ENCODE results near the gene COL5A1. TPM values are rescaled to one million over a fixed set of nuclear protein-coding genes. Genes with fewer than 3 reads are reported as not detected.

COL5A1 gene
- total and polyA plus RNA-seq, 4 donors: 38.2 to 135 (median 88.3) TPM

GRCh38 chr9:134597957-134598883 is 43.4 kb upstream of the COL5A1 start:
- DNase-seq (ENCODE audit: low read depth in 4 of 6, low spot score in 6 of 6): peak in 2 of 6 donors; percentile 18 to 47
- no peak overlapping the region for H3K27ac ChIP-seq (ENCODE audit: low read depth, low read length)

GRCh38 chr9:134598884-134599245 is 42.7 kb upstream of the COL5A1 start:
- H3K27ac ChIP-seq (ENCODE audit: low read depth, low read length): no peak overlapping the region
- 66% methylated on average over 10 of the region's 11 CpGs for WGBS (ENCODE audit: insufficient coverage)
- no peaks in the 10 kb centered on the region for H3K36me3 ChIP-seq (ENCODE audit: control insufficient read depth, insufficient read depth, low read length)
- no peak for DNase-seq (ENCODE audit: low read depth in 4 of 6, low spot score in 6 of 6)
- no peaks in the 10 kb centered on the region for H3K9me3 ChIP-seq (ENCODE audit: control insufficient read depth, insufficient read depth, low read length)
- H3K27me3 ChIP-seq (ENCODE audit: control insufficient read depth, insufficient read depth, low read length): peaks cover 2% of the 10 kb centered on the region
- H3K4me1 ChIP-seq (ENCODE audit: control insufficient read depth, insufficient read depth, low read length): peaks cover 15% of the 10 kb centered on the region
- H3K4me3 ChIP-seq (ENCODE audit: low read depth, low read length): no peak overlapping the region

More at GRCh38 chr9:134597957-134598883, 43.4 kb upstream of the COL5A1 start:
- H3K27me3 ChIP-seq (ENCODE audit: control insufficient read depth, insufficient read depth, low read length): peaks cover 2% of the 10 kb centered on the region
- H3K36me3 ChIP-seq (ENCODE audit: control insufficient read depth, insufficient read depth, low read length): no peaks in the 10 kb centered on the region
- H3K4me1 ChIP-seq (ENCODE audit: control insufficient read depth, insufficient read depth, low read length): peaks cover 12% of the 10 kb centered on the region
- 47% methylated on average over 26 of the region's 27 CpGs for WGBS (ENCODE audit: insufficient coverage)
- H3K4me3 ChIP-seq (ENCODE audit: low read depth, low read length): no peak overlapping the region
- no peaks in the 10 kb centered on the region for H3K9me3 ChIP-seq (ENCODE audit: control insufficient read depth, insufficient read depth, low read length)

GRCh38 chr9:134600371-134600770 is 41.2 kb upstream of the COL5A1 start:
- H3K9me3 ChIP-seq (ENCODE audit: control insufficient read depth, insufficient read depth, low read length): no peaks in the 10 kb centered on the region
- H3K36me3 ChIP-seq (ENCODE audit: control insufficient read depth, insufficient read depth, low read length): no peaks in the 10 kb centered on the region
- DNase-seq (ENCODE audit: low read depth in 4 of 6, low spot score in 6 of 6): no peak
- peaks cover 2% of the 10 kb centered on the region for H3K27me3 ChIP-seq (ENCODE audit: control insufficient read depth, insufficient read depth, low read length)
- H3K4me3 ChIP-seq (ENCODE audit: low read depth, low read length): no peak overlapping the region
- H3K4me1 ChIP-seq (ENCODE audit: control insufficient read depth, insufficient read depth, low read length): peaks cover 15% of the 10 kb centered on the region
- WGBS (ENCODE audit: insufficient coverage): 100% methylated on average over 1 of the region's 6 CpGs
- no peak overlapping the region for H3K27ac ChIP-seq (ENCODE audit: low read depth, low read length)

GRCh38 chr9:134600836-134601638 is 40.6 kb upstream of the COL5A1 start:
- H3K36me3 ChIP-seq (ENCODE audit: control insufficient read depth, insufficient read depth, low read length): no peaks in the 10 kb centered on the region
- peaks cover 2% of the 10 kb centered on the region for H3K27me3 ChIP-seq (ENCODE audit: control insufficient read depth, insufficient read depth, low read length)
- H3K27ac ChIP-seq (ENCODE audit: low read depth, low read length): no peak overlapping the region
- no peaks in the 10 kb centered on the region for H3K9me3 ChIP-seq (ENCODE audit: control insufficient read depth, insufficient read depth, low read length)
- DNase-seq (ENCODE audit: low read depth in 4 of 6, low spot score in 6 of 6): no peak
- H3K4me3 ChIP-seq (ENCODE audit: low read depth, low read length): no peak overlapping the region
- H3K4me1 ChIP-seq (ENCODE audit: control insufficient read depth, insufficient read depth, low read length): peaks cover 15% of the 10 kb centered on the region
- WGBS (ENCODE audit: insufficient coverage): 95% methylated on average over 10 of the region's 10 CpGs

- DNase-seq (ENCODE audit: low read depth in 4 of 6, low spot score in 6 of 6): no peak
- Histone ChIP-seq H3K4me1 (ENCODE audit: control insufficient read depth, insufficient read depth, low read length) (peaks cover 15% of the 10 kb centered on the region), H3K27ac (ENCODE audit: low read depth, low read length) (no peak overlapping the region), H3K36me3 (ENCODE audit: control insufficient read depth, insufficient read depth, low read length) (no peaks in the 10 kb centered on the region), H3K4me3 (ENCODE audit: low read depth, low read length) (no peak overlapping the region), H3K9me3 (ENCODE audit: control insufficient read depth, insufficient read depth, low read length) (no peaks in the 10 kb centered on the region), H3K27me3 (ENCODE audit: control insufficient read depth, insufficient read depth, low read length) (peaks cover 2% of the 10 kb centered on the region)
- WGBS (ENCODE audit: insufficient coverage): 85% methylated on average over 7 of the region's 7 CpGs
Measured at GRCh38 chr9:134601764-134602163, 39.8 kb upstream of the COL5A1 start.

GRCh38 chr9:134602547-134603362 is 38.8 kb upstream of the COL5A1 start:
- no peak for DNase-seq (ENCODE audit: low read depth in 4 of 6, low spot score in 6 of 6)
- H3K4me1 ChIP-seq (ENCODE audit: control insufficient read depth, insufficient read depth, low read length): peaks cover 15% of the 10 kb centered on the region
- H3K27me3 ChIP-seq (ENCODE audit: control insufficient read depth, insufficient read depth, low read length): peaks cover 2% of the 10 kb centered on the region
- H3K27ac ChIP-seq (ENCODE audit: low read depth, low read length): no peak overlapping the region
- 80% methylated on average over 21 of the region's 31 CpGs for WGBS (ENCODE audit: insufficient coverage)
- no peaks in the 10 kb centered on the region for H3K9me3 ChIP-seq (ENCODE audit: control insufficient read depth, insufficient read depth, low read length)
- H3K36me3 ChIP-seq (ENCODE audit: control insufficient read depth, insufficient read depth, low read length): no peaks in the 10 kb centered on the region
- H3K4me3 ChIP-seq (ENCODE audit: low read depth, low read length): no peak overlapping the region

GRCh38 chr9:134604834-134605233 is 36.8 kb upstream of the COL5A1 start:
- Histone ChIP-seq H3K9me3 (ENCODE audit: control insufficient read depth, insufficient read depth, low read length) (no peaks in the 10 kb centered on the region), H3K36me3 (ENCODE audit: control insufficient read depth, insufficient read depth, low read length) (no peaks in the 10 kb centered on the region), H3K4me1 (ENCODE audit: control insufficient read depth, insufficient read depth, low read length) (peaks cover 6% of the 10 kb centered on the region), H3K27me3 (ENCODE audit: control insufficient read depth, insufficient read depth, low read length) (peaks cover 2% of the 10 kb centered on the region), H3K27ac (ENCODE audit: low read depth, low read length) (no peak overlapping the region), H3K4me3 (ENCODE audit: low read depth, low read length) (no peak overlapping the region)
- WGBS (ENCODE audit: insufficient coverage): 94% methylated on average over 11 of the region's 12 CpGs
- no peak for DNase-seq (ENCODE audit: low read depth in 4 of 6, low spot score in 6 of 6)

- H3K27ac ChIP-seq (ENCODE audit: low read depth, low read length): no peak overlapping the region
- H3K4me1 ChIP-seq (ENCODE audit: control insufficient read depth, insufficient read depth, low read length): peaks cover 6% of the 10 kb centered on the region
- no peak overlapping the region for H3K4me3 ChIP-seq (ENCODE audit: low read depth, low read length)
- no peaks in the 10 kb centered on the region for H3K36me3 ChIP-seq (ENCODE audit: control insufficient read depth, insufficient read depth, low read length)
- no peak for DNase-seq (ENCODE audit: low read depth in 4 of 6, low spot score in 6 of 6)
- H3K27me3 ChIP-seq (ENCODE audit: control insufficient read depth, insufficient read depth, low read length): peaks cover 2% of the 10 kb centered on the region
- no peaks in the 10 kb centered on the region for H3K9me3 ChIP-seq (ENCODE audit: control insufficient read depth, insufficient read depth, low read length)
- 94% methylated on average over 7 of the region's 8 CpGs for WGBS (ENCODE audit: insufficient coverage)
Measured at GRCh38 chr9:134605351-134605965, 36.1 kb upstream of the COL5A1 start.

GRCh38 chr9:134605966-134606357 is 35.6 kb upstream of the COL5A1 start:
- H3K27ac ChIP-seq (ENCODE audit: low read depth, low read length): no peak overlapping the region
- DNase-seq (ENCODE audit: low read depth in 4 of 6, low spot score in 6 of 6): no peak
- no peaks in the 10 kb centered on the region for H3K9me3 ChIP-seq (ENCODE audit: control insufficient read depth, insufficient read depth, low read length)
- no peak overlapping the region for H3K4me3 ChIP-seq (ENCODE audit: low read depth, low read length)
- peaks cover 6% of the 10 kb centered on the region for H3K4me1 ChIP-seq (ENCODE audit: control insufficient read depth, insufficient read depth, low read length)
- no peaks in the 10 kb centered on the region for H3K36me3 ChIP-seq (ENCODE audit: control insufficient read depth, insufficient read depth, low read length)
- WGBS (ENCODE audit: insufficient coverage): 88% methylated on average over 4 of the region's 5 CpGs
- H3K27me3 ChIP-seq (ENCODE audit: control insufficient read depth, insufficient read depth, low read length): peaks cover 2% of the 10 kb centered on the region

All from spinal cord (tissue), 10 donors.